K562 (cell line): Measurements from ENCODE around the gene AMPD3. TPM values are rescaled to one million over a fixed set of nuclear protein-coding genes. Genes with fewer than 3 reads are reported as not detected.

Source experiments
- AFF1 ChIP-seq, 2 experiments: fragments of 450-650 bp; IDR thresholded peaks; 2 replicates each; pipeline ENCODE4 v1.6.1; 2018; ENCODE audit warnings: mild to moderate bottlenecking in 2 of 2, low read depth in 1 of 2; ENCODE audit not compliant: partially characterized antibody in 2 of 2
- BRD9 ChIP-seq: fragments of 450-650 bp; IDR thresholded peaks from 2 replicates; pipeline ENCODE4 v1.6.1; 2018; ENCODE audit warnings: low read depth; ENCODE audit not compliant: partially characterized antibody
- C11orf30 ChIP-seq: fragments of 450-650 bp; IDR thresholded peaks from 2 replicates; pipeline ENCODE4 v1.6.1; 2016; ENCODE audit warnings: low read depth, mild to moderate bottlenecking
- CUX1 ChIP-seq: fragments of 200-800 bp; sonication (Bioruptor generic); IDR thresholded peaks from 2 replicates; pipeline ENCODE4 v1.6.1; 2016; ENCODE audit warnings: missing genetic modification characterization, missing compliant biosample characterization
- HBP1 ChIP-seq: fragments of 450-650 bp; formaldehyde crosslinking; IDR thresholded peaks from 2 replicates; pipeline ENCODE4 v1.4.0; 2022; ENCODE audit warnings: missing genetic modification characterization
- HCFC1 ChIP-seq: IDR thresholded peaks from 2 replicates; pipeline ENCODE4 v1.6.1; 2012; ENCODE audit warnings: low read depth, low read length, improper control_type of control experiment
- KLF10 ChIP-seq: fragments of 250-450 bp; sonication (Bioruptor Pico); IDR thresholded peaks from 2 replicates; pipeline ENCODE4 v1.6.1; 2021; ENCODE audit warnings: matching md5 sums
- MAZ ChIP-seq, 2 experiments: fragments of 450-650 bp in 1 of 2; sonication (generic) in 1 of 2; formaldehyde crosslinking; IDR thresholded peaks in 1 of 2; conservative IDR thresholded peaks in 1 of 2; 2 replicates each; pipeline versions ENCODE4 v1.4.0 to v1.5.0; 2020; ENCODE audit warnings: mild to moderate bottlenecking in 1 of 2, missing genetic modification reagents in 1 of 2
- NFATC3 ChIP-seq: fragments of 450-650 bp; IDR thresholded peaks from 2 replicates; pipeline ENCODE4 v1.6.1; 2017; ENCODE audit warnings: mild to moderate bottlenecking
- PATZ1 ChIP-seq: fragments of 250-450 bp; sonication (Bioruptor Pico); IDR thresholded peaks from 2 replicates; pipeline ENCODE4 v1.5.0; 2020; ENCODE audit warnings: mild to moderate bottlenecking, borderline replicate concordance
- POLR2H ChIP-seq: IDR thresholded peaks from 2 replicates; pipeline ENCODE4 v1.6.1; 2016; ENCODE audit warnings: missing genetic modification characterization, low read depth, mild to moderate bottlenecking, control low read depth, missing compliant biosample characterization, moderate library complexity
- SNAPC5 ChIP-seq: fragments of 250-450 bp; sonication (Bioruptor Pico); IDR thresholded peaks from 2 replicates; pipeline ENCODE4 v1.8.0; 2021; ENCODE audit warnings: moderate library complexity, mild to moderate bottlenecking, inconsistent platforms
- TAL1 ChIP-seq: fragments of 450-650 bp; IDR thresholded peaks from 2 replicates; pipeline ENCODE4 v1.6.1; 2016; ENCODE audit warnings: mild to moderate bottlenecking
- XRCC4 ChIP-seq: IDR thresholded peaks from one replicate; pipeline ENCODE4 v1.6.1; 2011; ENCODE audit not compliant: insufficient read depth, insufficient read length; ENCODE audit errors: extremely low read depth
- ZNF444 ChIP-seq: fragments of 250-450 bp; sonication (Bioruptor Pico); IDR thresholded peaks from 2 replicates; pipeline ENCODE4 v1.4.0; 2020; ENCODE audit warnings: mild to moderate bottlenecking, moderate library complexity
- ZNF79 ChIP-seq: fragments of 250-450 bp; sonication (Bioruptor Pico); IDR thresholded peaks from 2 replicates; pipeline ENCODE4 v1.4.0; 2020; ENCODE audit warnings: low read depth, mild to moderate bottlenecking, moderate library complexity
- polyA plus RNA-seq, 8 experiments: library from polyadenylated mRNA; depleted of rRNA in 4 of 8; stranded (reverse) in 5 of 8; unstranded in 3 of 8; fragments of >200 nt; fragmentation: Nextera tagmentation in 2 of 8; fragmentation: Illumina TruSeq in 1 of 8; extraction: Ambion mirVana in 2 of 8; extraction: Trizol in 1 of 8; gene quantifications; 2 replicates each; pipeline versions ENCODE4 v1.2.1 to v1.2.3, GENCODE V29; 2011 to 2014; ENCODE audit warnings: inconsistent platforms in 1 of 8, missing spikeins in 1 of 8
- total RNA-seq, 7 experiments: library from RNA; depleted of rRNA in 6 of 7; stranded (reverse); fragments of >200 nt in 6 of 7; fragmentation: Illumina TruSeq in 2 of 7; extraction: Trizol in 2 of 7; gene quantifications; 2 replicates each; pipeline versions ENCODE4 v1.2.1 to v1.2.3, GENCODE V29; 2011 to 2021; ENCODE audit warnings: low replicate concordance in 1 of 7

Gene AMPD3
- total and polyA plus RNA-seq, 9 of the 15 experiments (the other 6 are each of a cell fraction or from before 2014, with no cell fraction given) = 4.4 to 23.6 (median 11.2) TPM

- TF ChIP-seq C11orf30 (no peak), POLR2H (no peak), KLF10 (CRISPR knock-in tag) (no peak), ZNF444 (CRISPR knock-in tag) (no peak), HBP1 (CRISPR knock-in tag) (no peak), SNAPC5 (no peak), MAZ (CRISPR knock-in tag; conservative IDR thresholded peaks at IDR 0.05 in 1 of 2, IDR thresholded peaks at IDR 0.05 in 1 of 2) (no peak), CUX1 (CRISPR knock-in tag) (no peak), TAL1 (peak; percentile 63), HCFC1 (no peak), ZNF79 (CRISPR knock-in tag) (no peak), AFF1 (IDR thresholded peaks at IDR 0.05; ENCODE audit: low read depth in 1 of 2, partially characterized antibody in 2 of 2) (no peak), BRD9 (no peak), NFATC3 (no peak), XRCC4 (no peak), PATZ1 (CRISPR knock-in tag) (no peak)
Observed at GRCh38 chr11:10407055-10407454, 48.0 kb upstream of the AMPD3 start (continued).
